Keratinocyte (primary cell): ENCODE results near the gene ERGIC1. TPM values are rescaled to one million over a fixed set of nuclear protein-coding genes. Genes with fewer than 3 reads are reported as not detected.
"Not testable (repeated sequence)": the region's sequence is repeated elsewhere in the genome, so short reads cannot be mapped to it uniquely, and the experiment has no call there.

Experiments
- DNase-seq: peaks from one replicate; pipeline ENCODE4 v3.0.0-alpha.2; 2011; ENCODE audit warnings: low read depth, missing footprints, low spot score
- FAIRE-seq: peaks from 2 replicates; lab custom pipeline; 2011; peaks lifted over from hg19 to GRCh38; lab: Jason Lieb, UNC
- H2AFZ ChIP-seq: 2 replicates; pipeline ENCODE4 v1.6.0; 2012; ENCODE audit warnings: low read length, control low read depth, inconsistent platforms; ENCODE audit not compliant: control insufficient read depth
- H3K27ac ChIP-seq: 2 replicates; pipeline ENCODE4 v1.5.1; 2011; ENCODE audit warnings: low read length; ENCODE audit not compliant: control insufficient read depth, insufficient read depth
- H3K27me3 ChIP-seq: 3 replicates; pipeline ENCODE4 v1.6.0; 2011; ENCODE audit warnings: low read length; ENCODE audit not compliant: control insufficient read depth, insufficient read depth; ENCODE audit errors: extremely low read depth
- H3K36me3 ChIP-seq, 2 experiments: 2 replicates in 1 of 2; 3 replicates in 1 of 2; pipeline ENCODE4 v1.5.1; 2011; ENCODE audit warnings: low read length in 2 of 2, mild to moderate bottlenecking in 1 of 2; ENCODE audit not compliant: control insufficient read depth in 2 of 2, insufficient read depth in 2 of 2; ENCODE audit errors: extremely low read depth in 1 of 2
- H3K4me1 ChIP-seq: 3 replicates; pipeline ENCODE4 v1.5.1; 2011; ENCODE audit warnings: low read length; ENCODE audit not compliant: control insufficient read depth, insufficient read depth; ENCODE audit errors: extremely low read depth
- H3K4me2 ChIP-seq: 3 replicates; pipeline ENCODE4 v1.6.0; 2011; ENCODE audit warnings: low read depth, low read length; ENCODE audit not compliant: control insufficient read depth, insufficient read depth; ENCODE audit errors: extremely low read depth
- H3K4me3 ChIP-seq, 3 experiments: fragments of 200-600 bp in 1 of 3; sonication (generic) in 1 of 3; 2 replicates in 2 of 3; 3 replicates in 1 of 3; pipeline ENCODE4 v1.5.1; 2011 to 2016; ENCODE audit warnings: low read length in 3 of 3, mild to moderate bottlenecking in 3 of 3, control low read depth in 2 of 3, inconsistent platforms in 1 of 3, low read depth in 1 of 3, mixed read lengths in 1 of 3, mixed run types in 1 of 3, moderate library complexity in 1 of 3; ENCODE audit not compliant: control insufficient read depth in 2 of 3, insufficient read depth in 2 of 3; ENCODE audit errors: extremely low read depth in 1 of 3
- H3K79me2 ChIP-seq: 2 replicates; pipeline ENCODE4 v1.6.0; 2012; ENCODE audit warnings: low read length; ENCODE audit not compliant: control insufficient read depth, insufficient read depth
- H3K9ac ChIP-seq: 3 replicates; pipeline ENCODE4 v1.6.0; 2011; ENCODE audit warnings: low read length; ENCODE audit not compliant: control insufficient read depth, insufficient read depth; ENCODE audit errors: extremely low read depth
- H3K9me1 ChIP-seq: 3 replicates; pipeline ENCODE4 v1.6.0; 2011; ENCODE audit warnings: low read length; ENCODE audit not compliant: control insufficient read depth, insufficient read depth; ENCODE audit errors: extremely low read depth
- H3K9me3 ChIP-seq: 2 replicates; pipeline ENCODE4 v1.5.1; 2012; ENCODE audit warnings: low read depth, low read length; ENCODE audit not compliant: control insufficient read depth
- H4K20me1 ChIP-seq: 3 replicates; pipeline ENCODE4 v1.6.0; 2011; ENCODE audit warnings: low read length; ENCODE audit not compliant: control insufficient read depth, insufficient read depth; ENCODE audit errors: extremely low read depth
- EZH2 ChIP-seq: IDR thresholded peaks from one replicate; pipeline ENCODE4 v1.6.1; 2012; ENCODE audit warnings: inconsistent platforms, mild to moderate bottlenecking, low read length, moderate library complexity
- dilution Hi-C: fragments of 300-500 bp; cut with MboI; formaldehyde crosslinking; loops from one replicate; pipeline ENCODE4 v1.7.0; 2020; ENCODE audit warnings: low sequenced_read_pairs; ENCODE audit not compliant: extremely low pct_ligation_motif_present
- polyA plus RNA-seq, 5 experiments: library from polyadenylated mRNA; depleted of rRNA in 3 of 5; stranded (reverse) in 3 of 5; stranded (forward) in 1 of 5; unstranded in 1 of 5; fragments of >200 nt; gene quantifications; 1 replicate in 1 of 5; 2 replicates in 3 of 5; 3 replicates in 1 of 5; pipeline versions ENCODE4 v1.2.1 to v1.2.3, GENCODE V29; 2011 to 2012; ENCODE audit warnings: missing spikeins in 2 of 5, low read depth in 1 of 5, low replicate concordance in 1 of 5
- TF ChIP-seq, protein P1 (sequence below), 3 experiments: IDR thresholded peaks in 1 of 3; conservative IDR thresholded peaks in 1 of 3; optimal IDR thresholded peaks in 1 of 3; 2 replicates in 2 of 3; 3 replicates in 1 of 3; pipeline versions ENCODE3 to v1.5.1; 2011; ENCODE audit warnings: low read length in 3 of 3, mild to moderate bottlenecking in 3 of 3, moderate library complexity in 2 of 3, control low read depth in 1 of 3, inconsistent platforms in 1 of 3; ENCODE audit not compliant: insufficient read depth in 2 of 3; ENCODE audit errors: extremely low read depth in 1 of 3

ERGIC1 gene
- polyA plus RNA-seq, 1 donor (not counting 4 experiments of a cell fraction or from before 2014, with no cell fraction given) = 93.4 TPM

DNA sequence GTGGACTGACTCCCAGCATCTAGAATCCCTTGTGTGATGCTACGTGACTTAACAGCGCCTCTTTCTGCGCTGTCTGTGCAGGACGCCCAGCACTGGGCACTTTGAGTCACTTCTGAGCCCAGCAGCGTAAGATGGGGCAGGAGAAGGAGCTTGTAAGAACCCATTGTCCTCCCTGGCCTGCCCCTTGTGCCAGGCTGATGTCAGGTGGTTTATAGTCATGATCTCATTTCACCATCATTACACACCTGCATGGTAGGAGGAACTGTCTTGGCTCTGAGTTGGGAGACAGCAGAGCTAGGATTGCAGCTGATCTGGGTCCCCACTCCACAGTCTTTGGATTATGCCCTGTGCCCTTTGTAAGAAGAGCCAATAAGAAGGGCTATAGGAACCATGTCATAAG lies 12.2 kb downstream of the ERGIC1 start:
- H3K27ac ChIP-seq = no peak overlapping the region
- no peaks in the 10 kb centered on the region for H4K20me1 ChIP-seq
- no peaks in the 10 kb centered on the region for H3K27me3 ChIP-seq
- H3K4me3 ChIP-seq = no peak overlapping the region
- no peak overlapping the region for H2AFZ ChIP-seq
- TF ChIP-seq, protein P1, sequence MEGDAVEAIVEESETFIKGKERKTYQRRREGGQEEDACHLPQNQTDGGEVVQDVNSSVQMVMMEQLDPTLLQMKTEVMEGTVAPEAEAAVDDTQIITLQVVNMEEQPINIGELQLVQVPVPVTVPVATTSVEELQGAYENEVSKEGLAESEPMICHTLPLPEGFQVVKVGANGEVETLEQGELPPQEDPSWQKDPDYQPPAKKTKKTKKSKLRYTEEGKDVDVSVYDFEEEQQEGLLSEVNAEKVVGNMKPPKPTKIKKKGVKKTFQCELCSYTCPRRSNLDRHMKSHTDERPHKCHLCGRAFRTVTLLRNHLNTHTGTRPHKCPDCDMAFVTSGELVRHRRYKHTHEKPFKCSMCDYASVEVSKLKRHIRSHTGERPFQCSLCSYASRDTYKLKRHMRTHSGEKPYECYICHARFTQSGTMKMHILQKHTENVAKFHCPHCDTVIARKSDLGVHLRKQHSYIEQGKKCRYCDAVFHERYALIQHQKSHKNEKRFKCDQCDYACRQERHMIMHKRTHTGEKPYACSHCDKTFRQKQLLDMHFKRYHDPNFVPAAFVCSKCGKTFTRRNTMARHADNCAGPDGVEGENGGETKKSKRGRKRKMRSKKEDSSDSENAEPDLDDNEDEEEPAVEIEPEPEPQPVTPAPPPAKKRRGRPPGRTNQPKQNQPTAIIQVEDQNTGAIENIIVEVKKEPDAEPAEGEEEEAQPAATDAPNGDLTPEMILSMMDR (optimal IDR thresholded peaks at IDR 0.05 in 1 of 3, IDR thresholded peaks at IDR 0.05 in 1 of 3, conservative IDR thresholded peaks at IDR 0.05 in 1 of 3; ENCODE audit: extremely low read depth in 1 of 3, insufficient read depth in 2 of 3, low read length in 3 of 3) = no peak
- TF ChIP-seq EZH2 = no peak
- dilution Hi-C loops = no loop called here
- H3K4me2 ChIP-seq = no peak overlapping the region
- FAIRE-seq (no peak), DNase-seq (no peak)
- H3K36me3 ChIP-seq = peaks cover 0 to 4% of the 10 kb centered on the region in 2 experiments
- H3K9me1 ChIP-seq = no peaks in the 10 kb centered on the region
- H3K79me2 ChIP-seq = peaks cover 34% of the 10 kb centered on the region
- no peak overlapping the region for H3K9ac ChIP-seq
- H3K9me3 ChIP-seq = no peaks in the 10 kb centered on the region
- H3K4me1 ChIP-seq = peaks cover 12% of the 10 kb centered on the region

DNA sequence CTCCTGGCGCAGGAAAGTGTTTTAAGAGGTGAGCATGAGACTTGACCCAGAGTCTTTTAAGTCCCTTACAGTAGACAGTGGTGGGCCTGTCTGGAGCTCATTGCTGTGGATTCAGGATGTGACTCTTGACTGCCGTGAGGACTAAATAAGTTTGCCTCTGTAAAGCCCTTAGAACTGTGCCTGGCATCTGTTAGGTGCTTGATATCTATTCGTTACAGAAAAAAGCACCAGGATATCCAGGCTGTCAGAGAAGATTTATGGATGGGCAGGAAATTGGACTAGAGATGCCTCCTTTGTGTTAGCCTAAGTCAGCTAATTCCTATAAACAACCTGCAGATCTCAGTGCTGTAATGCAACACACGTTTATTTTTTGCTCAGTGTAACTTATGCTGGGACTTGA lies 12.6 kb downstream of the ERGIC1 start:
- Histone ChIP-seq H4K20me1 (no peaks in the 10 kb centered on the region), H2AFZ (no peak overlapping the region), H3K27me3 (no peaks in the 10 kb centered on the region), H3K79me2 (peaks cover 35% of the 10 kb centered on the region), H3K36me3 (peaks cover 0 to 3% of the 10 kb centered on the region in 2 experiments), H3K27ac (no peak overlapping the region), H3K9me3 (no peaks in the 10 kb centered on the region), H3K4me1 (peaks cover 12% of the 10 kb centered on the region), H3K9ac (no peak overlapping the region), H3K4me3 (no peak overlapping the region), H3K4me2 (no peak overlapping the region), H3K9me1 (no peaks in the 10 kb centered on the region)
- no peak for TF ChIP-seq EZH2
- DNase-seq (no peak), FAIRE-seq (no peak)
- dilution Hi-C loops = no loop called here

DNA sequence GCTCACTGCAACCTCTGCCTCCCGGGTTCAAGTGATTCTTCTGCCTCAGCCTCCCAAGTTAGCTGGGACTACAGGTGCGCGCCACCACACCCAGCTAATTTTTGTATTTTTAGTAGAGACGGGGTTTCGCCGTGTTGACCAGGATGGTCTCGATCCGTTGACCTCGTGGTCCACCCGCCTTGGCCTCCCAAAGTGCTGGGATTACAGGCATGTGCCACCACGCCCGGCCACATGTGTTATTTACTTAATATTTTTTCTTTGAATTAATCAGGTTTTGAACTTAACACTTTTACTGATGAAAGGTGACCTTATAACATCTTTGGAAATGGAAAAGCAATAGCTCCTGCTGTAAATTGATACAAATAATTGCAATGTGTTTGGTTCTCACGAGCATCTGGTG lies 13.5 kb downstream of the ERGIC1 start:
- H3K79me2 ChIP-seq = peaks cover 39% of the 10 kb centered on the region
- H3K4me2 ChIP-seq, H3K27ac ChIP-seq, H2AFZ ChIP-seq, FAIRE-seq, H3K4me3 ChIP-seq, H4K20me1 ChIP-seq, H3K9me1 ChIP-seq, H3K36me3 ChIP-seq, H3K9ac ChIP-seq, H3K9me3 ChIP-seq, dilution Hi-C loops, DNase-seq, H3K27me3 ChIP-seq: not testable (repeated sequence)
- H3K4me1 ChIP-seq = peaks cover 12% of the 10 kb centered on the region
